ENCODE results near the gene ACSM5.

ACSM5 gene

GRCh38 chr16:20385844-20386832, 23.2 kb upstream of the ACSM5 start:
- no peak for FAIRE-seq
- TF ChIP-seq POLR2AphosphoS5 (IDR thresholded peaks at IDR 0.05; ENCODE audit: low read depth, low read length) (no peak), POLR2A (IDR thresholded peaks at IDR 0.05; ENCODE audit: low read depth, low read length) (no peak), TAF1 (IDR thresholded peaks at IDR 0.05; ENCODE audit: borderline replicate concordance, low read depth, low read length) (no peak)
- peak; percentile 43 for DNase-seq (ENCODE audit: insufficient read length)

- DNase-seq (ENCODE audit: insufficient read length) = no peak
- FAIRE-seq = no peak
- TF ChIP-seq TAF1 (IDR thresholded peaks at IDR 0.05; ENCODE audit: borderline replicate concordance, low read depth, low read length) (no peak), POLR2A (IDR thresholded peaks at IDR 0.05; ENCODE audit: low read depth, low read length) (no peak), POLR2AphosphoS5 (IDR thresholded peaks at IDR 0.05; ENCODE audit: low read depth, low read length) (no peak)
Observed at GRCh38 chr16:20387978-20388377, 21.4 kb upstream of the ACSM5 start.

GRCh38 chr16:20388854-20389253, 20.5 kb upstream of the ACSM5 start:
- DNase-seq (ENCODE audit: insufficient read length) (no peak), FAIRE-seq (no peak)
- TF ChIP-seq POLR2AphosphoS5 (IDR thresholded peaks at IDR 0.05; ENCODE audit: low read depth, low read length) = no peak
- TF ChIP-seq TAF1 (IDR thresholded peaks at IDR 0.05; ENCODE audit: borderline replicate concordance, low read depth, low read length) = no peak
- no peak for TF ChIP-seq POLR2A (IDR thresholded peaks at IDR 0.05; ENCODE audit: low read depth, low read length)

- FAIRE-seq = no peak
- TF ChIP-seq TAF1 (IDR thresholded peaks at IDR 0.05; ENCODE audit: borderline replicate concordance, low read depth, low read length) (no peak), POLR2AphosphoS5 (IDR thresholded peaks at IDR 0.05; ENCODE audit: low read depth, low read length) (no peak), POLR2A (IDR thresholded peaks at IDR 0.05; ENCODE audit: low read depth, low read length) (no peak)
- no peak for DNase-seq (ENCODE audit: insufficient read length)
Observed at GRCh38 chr16:20391045-20391444, 18.3 kb upstream of the ACSM5 start.

GRCh38 chr16:20393801-20394577, 15.3 kb upstream of the ACSM5 start:
- DNase-seq (ENCODE audit: insufficient read length) (no peak), FAIRE-seq (no peak)
- TF ChIP-seq POLR2AphosphoS5 (IDR thresholded peaks at IDR 0.05; ENCODE audit: low read depth, low read length) = no peak
- TF ChIP-seq POLR2A (IDR thresholded peaks at IDR 0.05; ENCODE audit: low read depth, low read length) = no peak
- no peak for TF ChIP-seq TAF1 (IDR thresholded peaks at IDR 0.05; ENCODE audit: borderline replicate concordance, low read depth, low read length)

- FAIRE-seq = no peak
- TF ChIP-seq POLR2AphosphoS5 (IDR thresholded peaks at IDR 0.05; ENCODE audit: low read depth, low read length) (no peak), TAF1 (IDR thresholded peaks at IDR 0.05; ENCODE audit: borderline replicate concordance, low read depth, low read length) (no peak), POLR2A (IDR thresholded peaks at IDR 0.05; ENCODE audit: low read depth, low read length) (no peak)
- no peak for DNase-seq (ENCODE audit: insufficient read length)
Observed at GRCh38 chr16:20395946-20396345, 13.4 kb upstream of the ACSM5 start.

- FAIRE-seq (no peak), DNase-seq (ENCODE audit: insufficient read length) (no peak)
Observed at GRCh38 chr16:20396846-20397467, 12.4 kb upstream of the ACSM5 start.

GRCh38 chr16:20397468-20398074, 11.8 kb upstream of the ACSM5 start:
- FAIRE-seq (no peak), DNase-seq (ENCODE audit: insufficient read length) (no peak)
- TF ChIP-seq TAF1 (IDR thresholded peaks at IDR 0.05; ENCODE audit: borderline replicate concordance, low read depth, low read length) (no peak), POLR2AphosphoS5 (IDR thresholded peaks at IDR 0.05; ENCODE audit: low read depth, low read length) (no peak), POLR2A (IDR thresholded peaks at IDR 0.05; ENCODE audit: low read depth, low read length) (no peak)

More at GRCh38 chr16:20396846-20397467, 12.4 kb upstream of the ACSM5 start:
- TF ChIP-seq TAF1 (IDR thresholded peaks at IDR 0.05; ENCODE audit: borderline replicate concordance, low read depth, low read length) (no peak), POLR2A (IDR thresholded peaks at IDR 0.05; ENCODE audit: low read depth, low read length) (no peak), POLR2AphosphoS5 (IDR thresholded peaks at IDR 0.05; ENCODE audit: low read depth, low read length) (no peak)

GRCh38 chr16:20398603-20399002, 10.7 kb upstream of the ACSM5 start:
- no peak for TF ChIP-seq TAF1 (IDR thresholded peaks at IDR 0.05; ENCODE audit: borderline replicate concordance, low read depth, low read length)
- TF ChIP-seq POLR2AphosphoS5 (IDR thresholded peaks at IDR 0.05; ENCODE audit: low read depth, low read length) = no peak
- TF ChIP-seq POLR2A (IDR thresholded peaks at IDR 0.05; ENCODE audit: low read depth, low read length) = no peak
- DNase-seq (ENCODE audit: insufficient read length) = no peak
- FAIRE-seq = no peak

- no peak for TF ChIP-seq POLR2AphosphoS5 (IDR thresholded peaks at IDR 0.05; ENCODE audit: low read depth, low read length)
- no peak for TF ChIP-seq TAF1 (IDR thresholded peaks at IDR 0.05; ENCODE audit: borderline replicate concordance, low read depth, low read length)
- no peak for FAIRE-seq
- no peak for DNase-seq (ENCODE audit: insufficient read length)
Observed at GRCh38 chr16:20399185-20399584, 10.1 kb upstream of the ACSM5 start.

GRCh38 chr16:20401066-20401465, 8.3 kb upstream of the ACSM5 start:
- no peak for TF ChIP-seq TAF1 (IDR thresholded peaks at IDR 0.05; ENCODE audit: borderline replicate concordance, low read depth, low read length)
- TF ChIP-seq POLR2AphosphoS5 (IDR thresholded peaks at IDR 0.05; ENCODE audit: low read depth, low read length) = no peak
- no peak for TF ChIP-seq POLR2A (IDR thresholded peaks at IDR 0.05; ENCODE audit: low read depth, low read length)
- DNase-seq (ENCODE audit: insufficient read length) (no peak), FAIRE-seq (no peak)
